Heart left ventricle (tissue), 16 donors: ENCODE results near the gene TRPM2. TPM values are rescaled to one million over a fixed set of nuclear protein-coding genes. Genes with fewer than 3 reads are reported as not detected.
"Not testable (repeated sequence)": the region's sequence is repeated elsewhere in the genome, so short reads cannot be mapped to it uniquely, and the experiment has no call there.

ENCODE experiments used
- ATAC-seq, 4 donors: fragments of 200-7000 bp; cut with Tn5 transposase; one replicate each; pipeline ENCODE4 v1.9.1; 2020 to 2022; ENCODE audit warnings: moderate library complexity in 4 of 4, mild to moderate bottlenecking in 3 of 4, moderate number of reproducible peaks in 1 of 4
- DNase-seq, 5 donors: peaks; one replicate each; pipeline ENCODE4 v3.0.0-alpha.2; 2020
- H3K27ac ChIP-seq, 12 donors: fragments of 200-600 bp; sonication (generic) in 4 of 12; one replicate each; pipeline versions ENCODE4 v1.5.0 to v1.8.0; 2016 to 2022; ENCODE audit warnings: mild to moderate bottlenecking in 2 of 12
- H3K27me3 ChIP-seq, 9 donors: fragments of 200-600 bp; sonication (generic) in 2 of 9; one replicate each; pipeline versions ENCODE4 v1.5.1 to v1.8.0; 2016 to 2022; ENCODE audit warnings: mild to moderate bottlenecking in 3 of 9
- H3K36me3 ChIP-seq, 9 donors: fragments of 200-600 bp; sonication (generic) in 2 of 9; one replicate each; pipeline versions ENCODE4 v1.5.0 to v1.8.0; 2018 to 2022; ENCODE audit warnings: mild to moderate bottlenecking in 2 of 9
- H3K4me1 ChIP-seq, 12 donors: fragments of 200-600 bp; sonication (generic) in 4 of 12; one replicate each; pipeline versions ENCODE4 v1.5.0 to v1.8.0; 2016 to 2022; ENCODE audit warnings: mild to moderate bottlenecking in 3 of 12
- H3K4me3 ChIP-seq, 12 donors: fragments of 200-600 bp; sonication (generic) in 4 of 12; one replicate each; pipeline versions ENCODE4 v1.5.0 to v1.8.0; 2017 to 2022; ENCODE audit warnings: mild to moderate bottlenecking in 9 of 12, moderate library complexity in 4 of 12
- H3K9me3 ChIP-seq, 12 donors: fragments of 200-600 bp; sonication (generic) in 4 of 12; one replicate each; pipeline versions ENCODE4 v1.5.0 to v1.8.0; 2016 to 2022; ENCODE audit warnings: mild to moderate bottlenecking in 1 of 12
- POLR2A ChIP-seq, 2 donors: fragments of 450-650 bp; IDR thresholded peaks; one replicate each; pipeline ENCODE4 v1.6.1; 2017; ENCODE audit warnings: antibody characterized with exemption in 2 of 2, mild to moderate bottlenecking in 2 of 2, moderate library complexity in 2 of 2
- WGBS, 4 donors: extraction: QIAGEN DNeasy Blood & Tissue Kit in 2 of 4; methylation state at CpG; one replicate each; pipeline versions ENCODE4 v1.1.5 to v1.1.7; 2013 to 2018; 5-methylcytosine and 5-hydroxymethylcytosine counted together
- intact Hi-C, 10 donors: fragments of 100-400 bp; cut with DNase I; formaldehyde crosslinking; loops; one replicate each; pipeline versions ENCODE4 v1.11.1 to v1.14.2; 2022
- polyA plus RNA-seq, 2 donors: library from polyadenylated mRNA; stranded (reverse); fragments of 200-250 nt; gene quantifications; one replicate each; pipeline ENCODE4 v1.2.3, GENCODE V29; 2013
- total RNA-seq, 9 donors: library from RNA; depleted of rRNA in 2 of 9; stranded (reverse); fragments of >200 nt in 2 of 9; fragmentation: NEBNext Ultra II Directional in 3 of 9; extraction: Animal tissue kit (Norgen Biotek cat#: 25700) in 3 of 9; gene quantifications; one replicate each; pipeline versions ENCODE4 v1.1.0 to v1.2.4, GENCODE V29; 2016 to 2023
- TF ChIP-seq, protein P1 (sequence below), 12 donors: fragments of 200-600 bp; sonication (generic) in 4 of 12; IDR thresholded peaks; one replicate each; pipeline versions ENCODE4 v1.5.0 to v1.8.0; 2018 to 2022; ENCODE audit warnings: antibody characterized with exemption in 12 of 12, mild to moderate bottlenecking in 5 of 12
- donor health status: ischemic (EF 13 %, LVEDD 7.1; RV severe dilation, severe dysfunction).
- donor health status: healthy with polysubstance abuse.
- donor health status: DM: no; HTN: yes; CAD: no.
- donor health status: DM: no; HTN: no; CAD: no.
- donor health status: ischemic (EF 25% LVEDD 6.9; RV normal size, moderate dysfunction).
- donor health status: ischemic (EF 25% LVEDD 5.7; RV mildly dilated, moderate dysfunction).
- donor health status: healthy.
- donor health status: DM: yes; HTN: yes; CAD: no.
- donor health status: ischemic (EF 35%, LVEDD 5.7; RV mildly dilated, moderate dysfunction).
- donor health status: nonischemic (EF 11% LVEDD 7.7; RV severe dilation, severe dysfunction).
- donor health status: DM: yes; HTN: yes; CAD: no.
- donor health status: PGD.
- donor health status: ischemic (EF 29% LVEDD 5.4; RV normal size, mild dysfunction).
- donor health status: nonischemic (EF 23%, LVEDD 6.1; RV moderate dilation, normal function).

TRPM2 gene
- total and polyA plus RNA-seq, 11 donors, result 0.66 to 20.5 (median 1.2) TPM

DNA sequence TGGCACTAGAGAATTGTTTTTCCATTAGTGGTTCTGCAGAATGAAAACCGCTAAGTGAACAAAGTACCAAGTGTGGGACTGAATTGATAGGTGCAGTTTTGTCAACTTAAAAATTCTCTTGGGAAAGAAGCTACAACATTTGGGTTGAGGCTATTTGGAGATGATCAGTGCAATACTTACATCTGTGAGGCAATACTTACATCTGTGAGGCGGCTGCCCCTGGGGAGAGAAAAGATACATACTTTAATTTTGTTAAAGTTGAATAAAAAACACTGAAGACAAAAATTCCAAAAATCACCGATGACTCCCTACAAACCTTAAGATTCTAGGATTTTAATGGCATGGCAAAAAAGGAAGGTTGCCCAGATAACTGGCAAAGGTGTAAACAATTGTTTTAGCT is 16.0 kb upstream of the TRPM2 start:
- intact Hi-C loops, result loop anchor here in 3 of 10 donors (2.0 to 10.0 kb wide), 3 partner anchors 27 to 117 kb away; partner anchors contain the start of gene LRRC3 (in 1 of the 3)
- TF ChIP-seq, protein P1, sequence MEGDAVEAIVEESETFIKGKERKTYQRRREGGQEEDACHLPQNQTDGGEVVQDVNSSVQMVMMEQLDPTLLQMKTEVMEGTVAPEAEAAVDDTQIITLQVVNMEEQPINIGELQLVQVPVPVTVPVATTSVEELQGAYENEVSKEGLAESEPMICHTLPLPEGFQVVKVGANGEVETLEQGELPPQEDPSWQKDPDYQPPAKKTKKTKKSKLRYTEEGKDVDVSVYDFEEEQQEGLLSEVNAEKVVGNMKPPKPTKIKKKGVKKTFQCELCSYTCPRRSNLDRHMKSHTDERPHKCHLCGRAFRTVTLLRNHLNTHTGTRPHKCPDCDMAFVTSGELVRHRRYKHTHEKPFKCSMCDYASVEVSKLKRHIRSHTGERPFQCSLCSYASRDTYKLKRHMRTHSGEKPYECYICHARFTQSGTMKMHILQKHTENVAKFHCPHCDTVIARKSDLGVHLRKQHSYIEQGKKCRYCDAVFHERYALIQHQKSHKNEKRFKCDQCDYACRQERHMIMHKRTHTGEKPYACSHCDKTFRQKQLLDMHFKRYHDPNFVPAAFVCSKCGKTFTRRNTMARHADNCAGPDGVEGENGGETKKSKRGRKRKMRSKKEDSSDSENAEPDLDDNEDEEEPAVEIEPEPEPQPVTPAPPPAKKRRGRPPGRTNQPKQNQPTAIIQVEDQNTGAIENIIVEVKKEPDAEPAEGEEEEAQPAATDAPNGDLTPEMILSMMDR (IDR thresholded peaks at IDR 0.05), result no peak
- TF ChIP-seq POLR2A (IDR thresholded peaks at IDR 0.05), result no peak
- Histone ChIP-seq H3K36me3 (peaks cover 0 to 28% (median 14%) of the 10 kb centered on the region in 9 donors), H3K4me3 (no peak overlapping the region), H3K27me3 (no peaks in the 10 kb centered on the region), H3K4me1 (peaks cover 3 to 19% (median 14%) of the 10 kb centered on the region in 12 donors), H3K9me3 (no peaks in the 10 kb centered on the region), H3K27ac (peak overlapping the region in 7 of 12 donors; percentile 50 to 97 (median 76))
- 72 to 84% (median 81%) methylated on average over 3 of the region's 3 CpGs for WGBS, 4 donors
- ATAC-seq (no peak), DNase-seq (no peak)

DNA sequence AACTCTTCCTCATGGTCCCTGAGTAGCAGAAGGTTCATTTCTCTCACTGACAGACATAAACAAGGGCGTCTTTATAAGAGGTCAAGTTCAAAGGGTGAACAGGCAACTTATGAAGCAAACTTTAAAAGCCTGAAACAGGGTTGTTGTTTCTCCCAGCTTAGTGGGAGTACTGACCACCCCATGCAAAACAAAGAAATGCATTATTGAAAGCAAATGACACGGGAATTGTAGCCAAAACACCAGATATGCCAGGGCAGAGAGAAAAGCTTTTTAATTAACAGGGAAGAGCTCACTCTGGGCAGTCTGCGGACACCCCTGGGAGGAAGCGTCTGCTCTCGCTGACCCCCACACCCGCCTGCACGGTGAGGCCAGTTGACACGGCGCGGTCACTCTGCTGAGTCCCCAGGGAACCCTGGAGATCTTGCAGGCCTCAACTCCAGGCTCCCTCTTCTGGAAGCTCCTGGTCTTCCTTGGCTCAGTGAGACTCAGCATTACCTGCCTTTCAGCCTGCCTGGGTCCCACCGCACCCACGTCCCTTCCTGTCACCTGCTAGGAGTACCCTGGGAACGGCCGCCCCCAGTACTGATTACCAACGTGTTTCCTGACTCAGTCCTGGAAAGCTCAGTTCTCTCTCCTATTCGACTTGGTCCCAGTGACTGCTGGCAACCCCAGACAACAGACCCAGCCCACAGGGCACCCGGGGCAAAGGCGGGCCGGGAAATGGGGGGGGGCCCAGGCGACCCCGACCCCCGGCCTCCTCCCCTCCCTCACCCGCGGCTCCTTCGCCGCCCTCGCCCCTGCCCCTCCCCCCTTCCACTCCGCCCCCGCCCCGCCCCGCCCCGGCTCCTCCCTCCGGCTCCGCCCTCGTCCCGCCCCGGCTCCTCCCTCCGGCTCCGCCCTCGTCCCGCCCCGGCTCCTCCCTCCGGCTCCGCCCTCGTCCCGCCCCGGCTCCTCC is 15.2 kb upstream of the TRPM2 start:
- peak overlapping the region in 11 of 12 donors; percentile 21 to 94 (median 54) for H3K4me3 ChIP-seq
- H3K27me3 ChIP-seq, result no peaks in the 10 kb centered on the region
- ATAC-seq (peak; percentile 30 to 54 (median 32)), DNase-seq (peak; percentile 69 to 80 (median 75))
- intact Hi-C loops, result loop anchor here in 3 of 10 donors (2.0 to 10.0 kb wide), 3 partner anchors 27 to 117 kb away; partner anchors contain the start of gene LRRC3 (in 1 of the 3)
- H3K9me3 ChIP-seq, result no peaks in the 10 kb centered on the region
- peak overlapping the region in 11 of 12 donors; percentile 50 to 99 (median 76) for H3K27ac ChIP-seq
- 6 to 15% (median 9%) methylated on average over 17 to 44 of the region's 47 CpGs for WGBS, 4 donors
- TF ChIP-seq, protein P1 (IDR thresholded peaks at IDR 0.05), result peak in 10 of 12 donors; percentile 6 to 56 (median 40)
- TF ChIP-seq POLR2A (IDR thresholded peaks at IDR 0.05), result no peak
- peaks cover 0 to 22% (median 12%) of the 10 kb centered on the region in 9 donors for H3K36me3 ChIP-seq
- peaks cover 3 to 19% (median 14%) of the 10 kb centered on the region in 12 donors for H3K4me1 ChIP-seq

DNA sequence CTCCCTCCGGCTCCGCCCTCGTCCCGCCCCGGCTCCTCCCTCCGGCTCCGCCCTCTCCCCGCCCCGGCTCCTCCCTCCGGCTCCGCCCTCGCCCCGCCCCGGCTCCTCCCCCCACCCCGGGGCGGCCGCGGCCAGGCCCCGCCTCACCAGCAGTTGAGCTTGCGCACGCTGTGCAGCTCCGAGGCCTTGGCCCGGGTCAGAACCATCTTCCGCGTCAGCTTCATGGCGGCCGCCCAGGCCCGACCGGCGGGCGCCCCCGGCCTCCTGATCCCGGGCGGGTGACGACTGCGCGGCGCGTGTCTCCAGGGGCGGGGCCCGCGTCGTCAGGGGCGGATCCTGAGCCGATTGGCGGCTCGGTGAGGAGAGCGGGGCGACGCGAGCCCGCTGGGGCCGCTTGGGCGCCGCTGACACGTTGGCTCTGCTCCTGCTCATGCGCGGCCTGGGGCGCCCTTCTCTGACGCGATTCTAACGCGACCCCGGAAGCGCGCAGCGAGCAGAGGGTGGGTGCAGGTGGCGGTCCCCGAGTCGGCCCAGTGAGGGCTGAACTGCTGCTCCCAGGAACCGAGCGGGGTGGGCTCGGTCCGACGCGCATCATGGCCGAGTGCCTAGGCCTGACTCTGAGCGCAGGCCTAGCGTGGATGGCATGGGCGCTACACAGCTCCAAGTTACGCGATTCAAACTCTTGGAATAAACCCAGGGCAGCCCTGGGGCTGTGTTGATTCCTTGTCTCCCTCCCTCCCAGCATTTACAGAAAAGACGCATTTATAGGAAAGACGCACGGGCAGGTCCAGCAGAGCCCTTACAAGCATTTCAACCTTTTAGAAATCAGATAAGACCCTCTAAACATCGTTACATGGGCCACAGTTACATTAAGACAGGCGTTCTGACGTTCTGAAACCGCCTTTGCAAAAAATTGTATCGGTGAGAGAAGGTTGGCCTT is 14.2 kb upstream of the TRPM2 start, which contains the start of gene CFAP410:
Gene CFAP410 (minus strand): TSS at position 420 of the 940 bp plus-strand sequence. CDS start 196 bp downstream, at position 224.
- Histone ChIP-seq H3K9me3 (no peaks in the 10 kb centered on the region), H3K4me3 (peak within 1 kb of the TSS; percentile 43 to 94 (median 86)), H3K4me1 (peaks cover 3 to 19% (median 14%) of the 10 kb centered on the region in 12 donors), H3K27me3 (no peaks in the 10 kb centered on the region), H3K36me3 (peaks cover 0 to 22% (median 12%) of the 10 kb centered on the region in 9 donors), H3K27ac (peak within 1 kb of the TSS; percentile 90 to 100 (median 98))
- DNase-seq (peak; percentile 93 to 97 (median 95)), ATAC-seq (peak; percentile 90 to 95 (median 94))
- WGBS, 4 donors, result 1 to 2% (median 1%) methylated on average over 52 to 90 of the region's 90 CpGs
- TF ChIP-seq POLR2A (IDR thresholded peaks at IDR 0.05), result peak; percentile 12 to 96
- TF ChIP-seq, protein P1 (IDR thresholded peaks at IDR 0.05), result no peak
- intact Hi-C loops, result loop anchor here in 1 of 10 donors (10.0 kb wide), 1 partner anchor 116 kb away; the partner anchor contains the start of gene LRRC3

DNA sequence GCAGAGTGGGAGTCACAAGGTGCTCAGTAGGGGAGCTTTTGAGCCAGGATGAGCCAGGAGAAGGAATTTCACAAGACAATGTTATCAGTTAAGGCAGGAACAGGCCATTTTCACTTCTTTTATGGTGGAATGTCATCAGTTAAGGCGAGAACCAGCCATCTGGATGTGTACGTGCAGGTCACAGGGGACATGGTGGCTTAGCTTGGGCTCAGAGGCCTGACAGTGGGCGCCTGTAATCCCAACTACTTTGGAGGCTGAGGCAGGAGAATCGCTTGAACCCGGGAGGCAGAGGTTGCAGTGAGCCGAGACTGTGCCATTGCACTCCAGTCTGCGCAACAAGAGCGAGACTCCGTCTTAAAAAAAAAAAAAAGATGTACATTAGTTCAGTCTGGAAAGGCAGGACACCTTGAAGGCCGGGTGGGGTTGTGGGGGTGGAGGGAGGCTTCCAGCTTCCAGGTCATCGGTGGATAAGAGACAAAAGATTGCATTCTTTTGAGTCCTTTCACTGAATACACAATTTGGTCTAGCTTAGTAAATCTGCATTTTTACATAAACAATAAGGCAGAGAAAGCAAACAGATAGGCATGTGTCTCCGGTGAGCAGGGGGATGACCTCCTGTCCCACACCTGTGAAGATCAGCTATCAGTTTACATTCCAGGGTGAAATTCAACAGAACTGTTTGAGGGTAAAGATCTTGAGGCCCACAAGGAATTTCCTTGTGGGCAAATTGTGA is 11.5 kb upstream of the TRPM2 start:
- intact Hi-C loops, result loop anchor here in 4 of 10 donors (10.0 kb wide), 3 partner anchors 113 to 453 kb away; partner anchors contain the start of gene LRRC3 (in 2 of the 4)
- H3K27ac ChIP-seq, H3K27me3 ChIP-seq, H3K9me3 ChIP-seq, H3K4me3 ChIP-seq, H3K36me3 ChIP-seq, ATAC-seq: not testable (repeated sequence)
- H3K4me1 ChIP-seq, result peaks cover 3 to 19% (median 14%) of the 10 kb centered on the region in 12 donors
- peak in 2 of 5 donors; percentile 5 to 12 for DNase-seq
- 72 to 80% (median 74%) methylated on average over 12 of the region's 12 CpGs for WGBS, 4 donors

DNA sequence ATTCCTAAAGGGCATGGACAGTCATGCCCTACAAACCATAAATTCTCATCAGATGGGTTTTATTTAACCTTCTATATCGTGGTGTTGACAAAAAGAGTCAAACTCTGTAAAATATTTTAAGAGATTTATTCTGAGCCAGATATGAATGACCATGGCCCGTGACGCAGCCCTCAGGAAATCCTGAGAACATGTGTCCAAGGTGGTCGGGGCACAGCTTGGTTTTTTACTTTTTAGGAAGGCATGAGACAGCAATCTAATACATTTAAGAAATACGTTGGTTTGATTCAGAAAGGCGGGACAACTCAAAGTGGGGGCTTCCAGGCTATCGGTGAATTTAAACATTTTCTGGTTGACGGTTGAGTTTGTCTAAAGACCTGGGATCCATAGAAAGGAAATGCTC is 10.4 kb upstream of the TRPM2 start:
- peaks cover 3 to 14% (median 11%) of the 10 kb centered on the region in 12 donors for H3K4me1 ChIP-seq
- not testable (repeated sequence) for H3K4me3 ChIP-seq, H3K27ac ChIP-seq, H3K27me3 ChIP-seq, H3K36me3 ChIP-seq, ATAC-seq, DNase-seq, H3K9me3 ChIP-seq
- 79 to 87% (median 80%) methylated on average over 8 of the region's 8 CpGs for WGBS, 4 donors
- intact Hi-C loops, result loop anchor here in 4 of 10 donors (10.0 kb wide), 3 partner anchors 112 to 452 kb away; partner anchors contain the start of gene LRRC3 (in 2 of the 4)
